SH-SY5Y (cell line): ENCODE data around the gene MAGI2.

Source experiments
- GATA2 ChIP-seq: IDR thresholded peaks from 2 replicates; pipeline ENCODE4 v1.6.1; 2011; ENCODE audit warnings: mild to moderate bottlenecking, low read depth, low read length
- GATA3 ChIP-seq: IDR thresholded peaks from 2 replicates; pipeline ENCODE4 v1.6.1; 2011; ENCODE audit warnings: low read depth, mild to moderate bottlenecking, low read length, moderate library complexity

MAGI2 gene

GRCh38 chr7:78191475-78192079 is 1261.9 kb downstream of the MAGI2 start:
- TF ChIP-seq GATA3, result peak; percentile 57; the same call in 1 of the 2 replicates
- TF ChIP-seq GATA2, result peak; percentile 84

DNA sequence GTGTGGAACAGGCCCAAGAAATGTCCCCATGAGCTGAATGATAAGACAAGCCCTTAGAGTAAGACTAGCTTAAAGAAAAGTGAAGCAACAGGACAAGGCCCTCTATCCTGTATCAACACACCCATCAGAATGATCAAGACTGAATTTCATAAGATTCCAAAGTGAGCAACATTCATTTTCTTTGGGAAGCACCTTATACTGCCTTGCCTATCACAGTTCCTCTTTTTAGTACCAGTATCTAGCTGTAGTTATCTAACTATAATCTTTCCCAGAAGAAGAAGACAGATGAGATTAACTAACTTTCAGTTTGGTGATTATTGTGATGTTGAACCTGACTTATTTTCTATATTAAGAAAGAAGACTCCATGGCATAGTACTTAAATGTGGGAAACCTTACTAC is 1263.7 kb downstream of the MAGI2 start:
- no peak for TF ChIP-seq GATA2
- no peak for TF ChIP-seq GATA3

DNA sequence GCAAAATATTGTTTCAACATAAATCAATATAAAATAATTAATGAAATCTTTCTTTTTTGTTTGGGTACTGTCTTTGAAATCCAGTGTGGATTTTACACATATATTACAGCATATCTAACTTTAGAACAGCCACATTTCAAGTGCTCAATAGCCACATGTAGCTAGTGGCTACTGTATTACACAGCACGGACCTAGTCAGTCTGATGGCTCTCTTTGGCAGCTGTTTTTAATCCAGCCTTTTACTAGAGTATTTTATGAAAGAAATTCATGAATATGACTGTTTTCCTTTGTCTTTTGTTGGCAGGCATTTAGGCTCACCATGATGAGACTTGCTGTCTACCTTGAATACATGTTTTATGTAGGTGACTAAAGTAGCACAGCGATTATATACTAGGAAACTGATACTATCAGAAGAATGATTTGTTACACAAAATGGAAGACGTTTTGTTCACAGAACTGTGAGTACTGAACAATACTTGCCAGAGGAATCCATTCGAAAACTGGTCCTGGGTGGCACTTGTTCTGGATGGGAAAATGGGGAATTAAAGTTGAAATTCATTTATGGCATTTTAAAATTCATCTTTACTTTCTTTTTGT is 1268.2 kb downstream of the MAGI2 start:
- TF ChIP-seq GATA2, result no peak
- TF ChIP-seq GATA3, result no peak

DNA sequence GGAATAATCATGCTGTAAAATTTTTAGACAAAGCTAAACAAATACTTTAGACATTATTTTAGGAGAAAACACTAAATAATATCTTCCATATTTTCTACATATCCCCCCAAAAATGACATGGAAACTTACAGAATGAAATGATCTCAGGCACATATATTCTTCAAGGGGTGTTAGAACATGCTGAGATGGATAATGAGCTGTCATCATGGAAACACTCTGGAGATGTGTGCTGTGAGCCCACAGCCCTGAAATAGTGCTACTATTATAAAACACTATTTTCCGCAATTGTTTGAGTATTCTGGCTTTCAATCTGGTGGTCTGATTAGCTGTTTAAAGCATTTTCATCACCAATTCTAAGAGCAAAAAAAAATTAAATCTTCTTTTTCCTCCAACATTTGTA is 1269.2 kb downstream of the MAGI2 start:
- no peak for TF ChIP-seq GATA3
- TF ChIP-seq GATA2, result no peak

- TF ChIP-seq GATA3 (no peak), GATA2 (no peak)
Measured at GRCh38 chr7:78179827-78180477, 1273.5 kb downstream of the MAGI2 start.

- TF ChIP-seq GATA3 (no peak), GATA2 (no peak)
Measured at GRCh38 chr7:78179211-78179610, 1274.3 kb downstream of the MAGI2 start.

GRCh38 chr7:78178319-78178718 is 1275.1 kb downstream of the MAGI2 start:
- TF ChIP-seq GATA3, result no peak
- TF ChIP-seq GATA2, result no peak

DNA sequence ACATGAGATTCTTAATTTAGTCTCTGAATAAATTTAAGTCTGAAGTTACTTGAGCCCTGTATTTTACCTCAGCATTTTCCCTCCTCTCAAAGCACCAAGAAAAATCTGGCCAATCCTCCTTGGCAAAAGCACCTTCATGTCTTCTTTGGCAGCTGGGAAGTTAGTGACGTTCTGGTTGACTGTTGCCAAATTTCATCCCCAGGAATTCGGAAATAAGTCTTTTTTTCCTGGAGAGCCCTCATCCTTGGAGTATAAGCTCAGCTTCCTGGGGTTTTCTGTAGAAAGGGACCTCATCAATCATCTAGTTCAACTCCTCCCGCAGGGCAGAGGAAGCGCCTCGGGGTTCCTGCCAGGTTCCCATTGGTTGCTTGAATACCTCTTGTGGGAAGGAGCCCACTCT is 1277.3 kb downstream of the MAGI2 start:
- no peak for TF ChIP-seq GATA2
- no peak for TF ChIP-seq GATA3

DNA sequence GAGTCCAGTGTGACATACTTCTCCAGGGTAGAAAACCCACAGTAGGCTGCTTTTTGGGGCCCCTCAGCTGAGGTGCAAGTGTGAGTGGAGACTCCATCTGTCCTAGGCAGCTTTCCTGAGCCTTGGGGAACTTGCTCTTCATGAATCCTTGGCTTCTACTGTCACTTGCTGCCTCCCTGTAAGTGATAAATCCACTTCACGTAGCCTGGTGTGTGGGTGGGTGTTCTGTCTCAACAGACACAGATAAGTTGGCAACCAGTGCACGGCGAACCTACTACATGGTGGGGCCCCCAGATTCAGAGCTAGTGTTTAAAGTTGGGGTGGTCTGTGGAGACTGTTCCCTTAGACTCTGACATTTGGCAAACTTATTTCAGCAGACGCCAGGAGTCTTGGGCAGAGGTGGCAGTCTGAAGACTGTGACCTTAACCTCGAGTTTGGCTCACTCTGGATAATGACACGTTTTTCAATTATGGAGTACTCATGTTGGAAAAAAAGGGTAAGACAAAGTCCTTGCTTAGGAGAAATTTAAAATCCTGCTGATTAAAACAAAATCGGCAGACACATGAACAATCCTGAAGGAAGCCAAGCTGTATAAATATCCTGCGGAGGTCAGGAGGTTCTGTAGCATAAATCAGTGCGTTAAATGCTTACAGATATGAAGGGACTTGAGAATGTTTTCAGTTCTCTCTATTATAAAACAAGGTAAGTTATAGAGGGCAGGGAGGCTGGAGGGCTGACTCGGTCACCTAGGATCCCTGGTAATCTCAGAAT is 1278.0 kb downstream of the MAGI2 start:
- TF ChIP-seq GATA2 (no peak), GATA3 (no peak)

- TF ChIP-seq GATA2 (no peak), GATA3 (no peak)
Measured at GRCh38 chr7:78173666-78174065, 1279.8 kb downstream of the MAGI2 start.

GRCh38 chr7:78172933-78173591 is 1280.4 kb downstream of the MAGI2 start:
- TF ChIP-seq GATA3, result no peak
- TF ChIP-seq GATA2, result no peak

DNA sequence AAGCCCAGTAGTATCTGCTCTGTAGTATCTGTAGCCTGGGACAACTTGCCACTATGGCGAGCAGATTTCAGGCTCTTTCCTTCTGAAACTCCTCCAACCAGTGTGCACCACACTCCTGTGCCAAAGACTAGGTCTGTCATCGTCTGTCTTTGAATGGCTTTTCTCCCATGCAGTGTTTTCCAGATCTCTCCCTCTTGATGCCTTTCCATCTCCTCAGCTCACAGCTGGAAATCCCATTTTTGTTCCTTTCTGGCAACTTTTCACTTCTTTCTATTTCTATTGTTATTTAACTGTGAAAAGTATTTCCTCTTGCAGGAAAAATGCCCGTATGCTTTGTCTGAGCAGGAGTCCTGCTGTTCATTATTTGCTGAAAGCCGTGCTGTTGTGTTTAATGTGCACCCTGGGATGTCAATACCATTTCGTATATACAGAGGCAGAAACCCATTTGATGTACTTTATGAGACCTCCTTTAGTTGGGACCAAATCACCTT is 1281.2 kb downstream of the MAGI2 start:
- TF ChIP-seq GATA2, result no peak
- TF ChIP-seq GATA3, result no peak

DNA sequence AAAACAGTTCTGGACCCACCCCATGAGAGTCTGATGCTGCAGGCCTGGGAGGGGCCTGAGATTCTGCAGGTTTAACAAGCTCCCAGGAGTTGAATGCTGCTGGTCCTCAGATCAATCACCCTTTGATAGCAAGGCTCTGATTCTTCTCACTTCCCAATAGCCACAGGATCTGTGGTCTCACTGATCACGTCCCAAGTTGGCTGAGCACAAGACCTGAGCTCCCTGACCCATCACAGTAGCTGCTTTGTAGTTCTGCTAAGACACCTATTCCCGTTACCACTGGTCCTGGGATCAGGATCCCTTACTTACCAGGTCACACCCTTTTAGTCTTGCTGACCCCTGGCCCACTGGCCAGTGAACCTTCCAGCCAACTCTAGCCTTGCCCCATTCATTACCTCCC is 1282.1 kb downstream of the MAGI2 start:
- TF ChIP-seq GATA3, result no peak
- TF ChIP-seq GATA2, result no peak

DNA sequence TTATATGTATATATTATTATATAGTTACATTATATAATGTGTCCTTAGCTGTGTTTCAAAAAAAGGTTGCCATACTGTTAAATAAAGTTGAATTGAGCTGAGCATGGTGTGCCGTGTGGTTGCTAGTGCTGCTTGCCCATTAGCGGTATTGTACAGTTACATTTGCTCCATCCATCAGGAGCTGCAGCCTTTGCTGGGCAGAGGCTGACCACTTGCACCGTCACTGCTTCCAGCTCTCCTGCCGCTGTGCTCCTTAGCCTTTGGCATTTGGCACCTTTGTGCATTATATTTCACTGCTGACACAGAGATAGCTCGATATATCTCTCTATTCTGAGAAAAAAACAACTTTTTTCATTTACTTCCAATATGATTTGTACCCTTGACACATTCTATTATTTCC is 1282.7 kb downstream of the MAGI2 start:
- TF ChIP-seq GATA3 (no peak), GATA2 (no peak)
